ENCODE measurements around the gene PDYN.
"Not testable (repeated sequence)": the region's sequence is repeated elsewhere in the genome, so short reads cannot be mapped to it uniquely, and the experiment has no call there.

The PDYN gene

GRCh38 chr20:1993986-1994385, at the start of gene PDYN:
Gene PDYN, minus strand, starts transcription at chr20:1994058. Its CDS starts 10,974 bp downstream, at chr20:1983084.
- DNase-seq (ENCODE audit: low spot score) = no peak

GRCh38 chr20:2042400-2042799, 48.5 kb upstream of the PDYN start:
- DNase-seq (ENCODE audit: low spot score) = peak; percentile 73

DNA sequence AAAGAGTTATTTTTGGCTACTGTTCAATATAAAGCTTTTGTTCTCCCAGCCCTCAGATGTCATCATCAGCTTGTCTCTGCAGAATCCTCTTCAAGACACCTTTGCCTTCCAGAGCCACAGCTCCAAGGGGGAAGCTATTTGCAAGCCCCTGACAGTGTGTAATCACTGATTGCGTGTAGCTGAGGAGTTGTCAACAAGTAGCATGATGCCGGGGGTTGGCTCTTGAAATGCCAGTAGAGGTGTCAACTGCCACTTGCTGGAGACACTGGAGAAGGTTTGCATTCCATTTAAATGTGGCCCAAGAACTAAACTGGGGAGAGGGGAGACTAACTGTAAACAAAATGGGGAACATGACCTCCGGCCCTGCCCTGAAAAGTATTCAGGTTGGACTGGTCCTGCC, 44.3 kb upstream of the PDYN start:
- DNase-seq (ENCODE audit: low spot score) = no peak

- DNase-seq (ENCODE audit: low spot score) = no peak
Observed at GRCh38 chr20:2037296-2037914, 43.5 kb upstream of the PDYN start.

DNA sequence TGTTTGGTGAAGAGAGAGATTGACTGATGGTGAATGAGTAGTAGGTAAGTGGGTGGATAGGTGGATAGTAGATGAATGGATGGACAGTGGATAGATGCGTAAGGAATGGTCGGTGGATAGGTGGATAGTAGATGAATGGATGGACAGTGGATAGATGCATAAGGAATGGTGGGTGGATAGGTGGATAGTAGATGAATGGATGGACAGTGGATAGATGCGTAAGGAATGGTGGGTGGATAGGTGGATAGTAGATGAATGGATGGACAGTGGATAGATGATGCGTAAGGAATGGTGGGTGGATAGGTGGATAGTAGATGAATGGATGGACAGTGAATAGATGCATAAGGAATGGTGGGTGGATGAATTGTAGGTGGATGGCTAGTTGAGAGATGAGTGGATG, 42.5 kb upstream of the PDYN start:
- DNase-seq (ENCODE audit: low spot score) = not testable (repeated sequence)

DNA sequence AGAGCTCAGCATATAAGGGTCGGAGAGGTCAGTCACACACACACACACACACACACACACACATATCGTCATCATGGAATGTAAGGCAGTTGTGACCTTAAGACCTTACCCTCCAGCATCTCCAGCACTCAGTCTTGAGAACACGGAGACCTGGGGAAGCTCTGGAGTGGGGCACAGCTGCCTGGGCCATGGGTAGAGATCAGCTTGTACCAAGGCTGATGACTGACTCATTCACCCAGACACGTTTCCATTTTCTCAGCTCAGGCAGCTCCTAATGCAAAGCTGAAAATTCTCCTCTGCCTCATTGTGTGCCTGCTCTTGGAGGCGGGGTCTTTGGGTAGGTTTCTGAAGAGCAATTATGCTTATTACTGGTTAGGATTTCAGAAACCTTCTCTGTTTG, 38.3 kb upstream of the PDYN start:
- no peak for DNase-seq (ENCODE audit: low spot score)

GRCh38 chr20:2026514-2026913, 32.7 kb upstream of the PDYN start:
- DNase-seq (ENCODE audit: low spot score) = no peak

- no peak for DNase-seq (ENCODE audit: low spot score)
Observed at GRCh38 chr20:2026004-2026403, 32.1 kb upstream of the PDYN start.

DNA sequence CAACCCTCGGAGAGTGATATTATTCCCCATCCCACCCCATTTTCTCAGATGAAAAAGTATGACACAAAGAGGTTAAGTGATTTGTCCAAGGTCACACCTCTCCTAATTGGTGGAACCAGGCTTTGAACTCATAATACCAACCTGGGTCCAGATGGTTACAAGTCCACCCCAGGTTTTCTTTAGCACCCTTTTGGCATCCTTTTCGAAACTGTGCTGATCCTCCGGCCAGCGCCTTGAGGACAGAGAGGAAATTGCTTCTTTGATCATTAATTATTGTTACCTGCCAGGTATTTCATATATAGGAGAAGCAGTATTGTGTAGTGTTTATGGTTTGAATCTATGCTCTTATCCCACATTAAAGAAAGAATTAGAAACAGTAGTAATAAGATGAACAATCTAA, 29.3 kb upstream of the PDYN start:
- no peak for DNase-seq (ENCODE audit: low spot score)

- no peak for DNase-seq (ENCODE audit: low spot score)
Observed at GRCh38 chr20:2022163-2022562, 28.3 kb upstream of the PDYN start.

DNA sequence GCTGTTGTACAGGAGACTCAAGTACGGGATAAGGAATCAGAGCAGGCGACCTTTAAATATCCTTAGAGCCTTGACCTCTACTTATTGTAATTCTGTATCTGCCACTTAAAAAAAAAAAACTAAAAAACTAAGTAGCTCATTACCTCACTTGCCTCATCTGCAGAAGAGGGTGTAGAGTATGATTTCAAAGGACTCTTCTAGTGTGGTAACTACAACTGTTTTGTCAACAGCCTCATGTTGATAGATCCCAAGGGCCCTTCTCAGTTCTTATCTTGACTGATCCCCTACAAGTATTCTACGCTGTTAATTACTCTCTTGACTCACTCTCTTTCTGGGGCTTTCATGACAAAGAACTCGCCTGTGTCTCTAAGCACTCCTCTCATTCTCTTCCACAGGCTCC, 16.7 kb upstream of the PDYN start:
- no peak for DNase-seq (ENCODE audit: low spot score)

DNA sequence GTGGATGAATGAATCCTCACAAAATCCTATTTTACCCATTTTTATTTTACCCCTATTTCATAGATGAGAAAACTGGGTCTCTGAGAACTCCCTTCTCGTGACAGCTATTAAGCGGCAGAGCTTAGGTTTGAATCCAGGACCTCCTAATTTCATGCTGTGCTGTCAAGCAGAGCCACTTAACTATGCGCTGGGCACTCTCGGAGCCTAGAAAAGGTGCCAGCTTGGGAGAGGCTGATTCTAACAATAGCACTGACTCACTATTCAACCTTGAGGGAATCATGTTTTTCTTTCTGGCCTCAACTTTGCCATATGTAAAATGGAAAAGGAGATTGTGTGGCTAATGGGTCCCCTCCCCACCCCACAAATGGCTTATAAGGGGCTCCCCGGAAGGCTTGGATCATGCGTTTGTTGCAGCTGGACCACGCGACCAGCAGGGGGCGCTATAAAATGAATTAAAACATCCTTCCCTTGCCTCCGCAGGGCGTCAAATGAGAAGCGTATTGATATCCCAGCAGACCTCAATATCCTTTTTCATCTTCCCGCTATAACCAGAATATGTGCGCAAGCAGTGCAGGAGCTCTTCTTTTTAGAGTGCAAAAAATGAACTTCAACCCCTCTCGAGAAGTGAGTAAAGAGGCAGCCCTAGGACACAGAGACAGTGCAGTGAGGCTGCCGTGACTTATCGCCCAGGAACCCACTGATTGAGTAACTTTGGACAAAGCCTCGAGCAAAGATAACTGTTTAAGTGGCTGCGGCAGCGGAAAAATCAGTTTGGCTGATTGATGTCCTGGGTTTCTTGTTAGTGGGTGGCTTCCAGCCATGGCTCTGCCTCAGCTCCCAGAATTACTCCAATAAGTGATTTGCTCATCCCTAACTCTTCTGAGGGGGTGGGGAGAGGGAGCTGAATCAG, 12.8 kb upstream of the PDYN start:
- peak; percentile 61 for DNase-seq (ENCODE audit: low spot score)

DNA sequence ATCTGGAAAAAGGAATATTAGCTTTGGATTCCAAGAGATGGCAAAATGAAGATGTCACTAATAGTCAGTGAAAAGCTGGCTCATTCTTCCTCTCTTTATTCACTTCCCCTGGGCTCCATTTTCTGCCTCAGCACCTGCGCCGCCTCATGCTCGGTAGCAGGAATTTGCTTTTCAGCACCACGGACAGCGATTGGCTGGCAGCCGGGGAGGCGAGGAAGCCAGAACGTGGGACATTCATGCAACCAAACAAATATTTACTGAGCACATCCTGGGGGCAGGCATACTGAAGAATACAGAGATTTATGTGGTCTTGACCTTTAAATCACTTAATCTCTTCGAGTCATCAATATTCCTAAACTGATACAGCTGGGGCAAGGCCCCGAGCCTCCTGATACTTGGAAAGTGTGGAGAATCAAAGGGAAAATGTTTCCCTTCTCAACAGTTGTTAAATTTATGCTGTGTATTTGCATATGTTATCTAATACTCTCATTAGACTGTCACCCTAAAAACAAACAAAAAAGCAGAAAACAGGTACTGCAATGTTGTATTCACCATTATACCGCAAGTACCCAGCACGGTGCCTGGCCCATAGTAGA, 12.1 kb upstream of the PDYN start:
- DNase-seq (ENCODE audit: low spot score) = peak; percentile 73

DNA sequence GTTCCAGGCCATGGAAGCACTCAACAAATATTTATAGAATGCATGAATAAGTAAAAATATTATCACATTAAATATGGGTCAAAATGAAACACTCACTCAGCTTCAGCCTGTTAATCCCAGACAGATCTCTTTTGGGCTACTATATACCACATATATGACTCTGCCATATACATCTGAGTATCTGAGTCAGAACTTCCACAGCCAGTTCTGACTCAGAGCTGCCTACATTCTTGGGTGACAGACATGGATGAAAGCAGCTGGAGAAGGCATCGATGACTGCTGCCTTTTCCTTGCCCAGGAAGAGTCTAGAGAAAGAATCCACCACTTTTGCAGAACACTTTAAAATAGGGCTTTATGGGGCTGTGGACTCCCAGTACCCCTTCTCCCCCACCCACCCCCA, 11.5 kb upstream of the PDYN start:
- no peak for DNase-seq (ENCODE audit: low spot score)

DNA sequence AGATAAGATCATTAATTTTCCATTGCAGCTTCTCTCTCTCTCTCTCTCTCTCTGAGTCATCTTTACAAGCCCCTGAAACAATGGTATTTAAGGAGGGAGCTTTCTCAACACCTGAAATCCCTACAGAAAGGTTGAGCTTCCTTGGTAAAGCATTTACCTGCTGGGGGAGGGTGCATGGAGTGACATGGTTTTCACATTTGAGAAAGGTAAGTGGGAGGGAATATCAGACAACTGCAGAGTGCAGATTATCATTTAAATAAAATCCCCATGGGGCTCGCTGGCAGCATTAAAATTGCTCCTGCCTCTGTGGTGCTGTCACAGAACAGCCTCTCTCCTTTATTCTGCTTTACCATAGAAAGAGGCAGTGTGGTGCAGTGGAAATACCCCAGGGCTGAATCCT, 10.3 kb upstream of the PDYN start:
- no peak for DNase-seq (ENCODE audit: low spot score)

DNA sequence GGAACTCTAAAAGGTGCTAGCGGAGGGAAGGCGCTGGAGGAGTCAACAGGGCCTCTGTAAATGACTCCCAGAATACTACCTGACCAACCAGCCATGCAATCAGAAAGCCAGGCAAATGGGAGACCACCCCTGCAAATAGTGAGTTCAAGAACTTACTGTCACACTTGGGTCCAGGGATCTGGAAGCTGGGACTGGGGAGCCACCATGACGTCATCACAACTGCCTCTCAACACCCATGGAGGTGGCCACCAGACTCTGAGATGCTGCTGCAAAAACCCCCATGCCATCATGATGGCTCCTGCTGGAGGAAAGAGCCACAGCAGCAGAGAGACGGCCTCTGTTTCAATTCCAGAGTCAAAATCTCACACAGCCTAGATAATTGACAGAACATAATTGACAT, 8.5 kb upstream of the PDYN start:
- no peak for DNase-seq (ENCODE audit: low spot score)

- DNase-seq (ENCODE audit: low spot score) = no peak
Observed at GRCh38 chr20:2001119-2001518, 7.3 kb upstream of the PDYN start.

GRCh38 chr20:2000285-2000684, 6.4 kb upstream of the PDYN start:
- DNase-seq (ENCODE audit: low spot score) = no peak

DNA sequence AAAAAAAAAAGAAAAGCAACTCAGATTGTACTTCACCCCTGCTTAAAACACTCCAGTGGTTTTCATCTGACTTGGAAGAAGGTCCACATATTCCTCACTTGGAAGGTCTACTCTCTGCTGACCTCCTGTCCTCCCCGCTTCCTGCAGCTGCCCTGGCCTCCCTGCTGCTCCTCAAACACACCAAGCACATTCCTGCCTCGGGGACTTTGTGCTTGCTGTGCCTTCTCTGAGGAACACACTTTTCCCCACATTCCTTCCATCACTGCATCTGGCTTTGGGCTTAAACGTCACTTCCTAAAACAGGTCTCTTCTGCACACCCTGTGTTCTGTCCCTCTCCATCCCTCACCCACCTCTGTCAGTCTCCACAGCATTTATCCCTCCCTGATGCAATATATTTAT, 4.9 kb upstream of the PDYN start:
- no peak for DNase-seq (ENCODE audit: low spot score)

- DNase-seq (ENCODE audit: low spot score) = no peak
Observed at GRCh38 chr20:1998193-1998520, 4.3 kb upstream of the PDYN start.

GRCh38 chr20:1997483-1998192, 3.8 kb upstream of the PDYN start:
- no peak for DNase-seq (ENCODE audit: low spot score)

DNA sequence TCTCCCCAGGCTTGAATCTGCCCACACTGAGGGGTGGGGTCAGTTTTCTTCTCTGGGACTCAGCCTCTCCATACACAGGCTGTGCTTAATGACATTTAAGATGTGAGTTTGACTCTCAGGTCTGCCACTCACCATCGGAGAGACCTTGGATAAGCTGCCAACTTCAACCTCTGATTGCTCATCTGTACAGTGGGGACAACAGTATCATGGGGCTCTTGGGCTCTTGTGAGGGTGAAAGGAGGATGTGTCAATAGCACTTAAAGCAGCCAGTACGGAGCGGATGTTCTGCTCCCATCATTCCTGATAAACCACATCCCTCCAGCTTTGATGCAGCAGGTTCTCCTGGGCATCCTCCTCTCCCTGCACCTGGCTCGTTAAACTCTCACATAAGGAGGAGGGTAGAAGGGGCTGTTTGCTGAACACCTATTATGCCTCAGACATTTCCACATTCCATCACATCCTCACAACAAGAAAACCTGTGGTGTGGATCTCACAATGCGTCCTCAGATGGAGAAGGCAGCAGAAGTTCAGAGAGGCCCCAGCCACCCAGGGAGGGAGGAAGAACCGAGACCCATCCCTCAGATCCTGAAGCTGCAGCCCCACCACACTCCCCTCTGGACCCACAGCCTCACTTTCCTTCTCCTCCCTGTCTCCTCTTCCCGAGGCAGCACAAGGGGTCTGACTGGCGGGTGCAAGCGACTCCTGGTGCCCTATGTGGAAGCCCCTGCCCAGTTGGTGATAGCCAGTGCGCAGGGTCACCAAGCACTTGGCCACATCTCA, 1.9 kb upstream of the PDYN start:
- DNase-seq (ENCODE audit: low spot score) = no peak
